ENCODE measurements around the gene TET1. TPM values are rescaled to one million over a fixed set of nuclear protein-coding genes. Genes with fewer than 3 reads are reported as not detected.
"Not testable (repeated sequence)": the region's sequence is repeated elsewhere in the genome, so short reads cannot be mapped to it uniquely, and the experiment has no call there.

Gene TET1
- total and polyA plus RNA-seq, 4 donors = 0.06 to 2.1 (median 0.75) TPM

GRCh38 chr10:68603766-68604165 lies 43.6 kb downstream of the TET1 start (continued):
- no peak for TF ChIP-seq REST (IDR thresholded peaks at IDR 0.05)
- no peak for TF ChIP-seq JUND (IDR thresholded peaks at IDR 0.05)
- TF ChIP-seq FOXA1 (IDR thresholded peaks at IDR 0.05) = no peak

DNA sequence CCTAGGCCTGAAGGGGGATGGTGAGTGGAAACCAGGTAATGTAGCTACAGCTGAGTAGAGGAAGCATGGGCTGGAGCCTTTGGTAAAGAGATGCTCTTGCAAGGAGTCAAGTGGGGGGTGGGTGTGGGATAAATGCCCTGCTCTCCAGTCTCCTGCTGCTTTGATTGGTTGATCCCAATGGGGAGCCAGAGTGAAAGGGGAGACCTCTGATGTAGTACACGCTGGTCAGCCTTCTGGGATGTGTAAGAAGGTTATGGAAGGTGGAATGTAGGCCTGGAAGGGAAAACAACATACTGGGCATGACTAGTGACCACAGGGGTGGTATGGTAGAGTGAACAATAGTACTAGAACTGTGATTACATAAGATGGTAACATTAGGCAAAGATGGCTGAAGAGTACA lies 44.3 kb downstream of the TET1 start:
- Histone ChIP-seq H3K9me3 (ENCODE audit: control insufficient read depth in 4 of 4, low read length in 3 of 4) (no peaks in the 10 kb centered on the region), H3K27me3 (ENCODE audit: control insufficient read depth in 4 of 4, insufficient read depth in 4 of 4, low read length in 3 of 4) (no peaks in the 10 kb centered on the region), H3K4me1 (ENCODE audit: control insufficient read depth in 4 of 4, insufficient read depth in 4 of 4, low read length in 3 of 4) (peaks cover 2 to 17% (median 8%) of the 10 kb centered on the region in 4 donors), H3K4me3 (ENCODE audit: low read depth in 1 of 3, low read length in 3 of 3) (no peak overlapping the region), H3K27ac (ENCODE audit: low read depth in 1 of 2, low read length in 2 of 2) (no peak overlapping the region), H3K36me3 (ENCODE audit: control insufficient read depth in 4 of 4, insufficient read depth in 3 of 4, low read depth in 1 of 4, low read length in 3 of 4) (no peaks in the 10 kb centered on the region), H3K9ac (ENCODE audit: low read depth in 1 of 2, low read length in 2 of 2) (no peak overlapping the region)
- no peak for DNase-seq (ENCODE audit: low spot score)
- no peak for TF ChIP-seq FOXA2 (IDR thresholded peaks at IDR 0.05)
- WGBS = 98% methylated on average over 1 of the region's 1 CpG

GRCh38 chr10:68606918-68607317 lies 46.8 kb downstream of the TET1 start:
- Histone ChIP-seq H3K4me3 (ENCODE audit: low read depth in 1 of 3, low read length in 3 of 3) (no peak overlapping the region), H3K27ac (ENCODE audit: low read depth in 1 of 2, low read length in 2 of 2) (no peak overlapping the region), H3K36me3 (ENCODE audit: control insufficient read depth in 4 of 4, insufficient read depth in 3 of 4, low read depth in 1 of 4, low read length in 3 of 4) (no peaks in the 10 kb centered on the region), H3K4me1 (ENCODE audit: control insufficient read depth in 4 of 4, insufficient read depth in 4 of 4, low read length in 3 of 4) (no peaks in the 10 kb centered on the region), H3K27me3 (ENCODE audit: control insufficient read depth in 4 of 4, insufficient read depth in 4 of 4, low read length in 3 of 4) (no peaks in the 10 kb centered on the region), H3K9me3 (ENCODE audit: control insufficient read depth in 4 of 4, low read length in 3 of 4) (no peaks in the 10 kb centered on the region), H3K9ac (ENCODE audit: low read depth in 1 of 2, low read length in 2 of 2) (no peak overlapping the region)
- WGBS = 84% methylated on average over 5 of the region's 5 CpGs
- no peak for DNase-seq (ENCODE audit: low spot score)
- TF ChIP-seq HNF4A (conservative IDR thresholded peaks at IDR 0.05) = no peak
- TF ChIP-seq SP1 (IDR thresholded peaks at IDR 0.05) = no peak
- TF ChIP-seq JUND (IDR thresholded peaks at IDR 0.05) = no peak
- no peak for TF ChIP-seq NR2F2 (IDR thresholded peaks at IDR 0.05)
- TF ChIP-seq REST (IDR thresholded peaks at IDR 0.05) = no peak
- no peak for TF ChIP-seq GABPA (IDR thresholded peaks at IDR 0.05 in 1 of 2, conservative IDR thresholded peaks at IDR 0.05 in 1 of 2)
- TF ChIP-seq, protein P1, sequence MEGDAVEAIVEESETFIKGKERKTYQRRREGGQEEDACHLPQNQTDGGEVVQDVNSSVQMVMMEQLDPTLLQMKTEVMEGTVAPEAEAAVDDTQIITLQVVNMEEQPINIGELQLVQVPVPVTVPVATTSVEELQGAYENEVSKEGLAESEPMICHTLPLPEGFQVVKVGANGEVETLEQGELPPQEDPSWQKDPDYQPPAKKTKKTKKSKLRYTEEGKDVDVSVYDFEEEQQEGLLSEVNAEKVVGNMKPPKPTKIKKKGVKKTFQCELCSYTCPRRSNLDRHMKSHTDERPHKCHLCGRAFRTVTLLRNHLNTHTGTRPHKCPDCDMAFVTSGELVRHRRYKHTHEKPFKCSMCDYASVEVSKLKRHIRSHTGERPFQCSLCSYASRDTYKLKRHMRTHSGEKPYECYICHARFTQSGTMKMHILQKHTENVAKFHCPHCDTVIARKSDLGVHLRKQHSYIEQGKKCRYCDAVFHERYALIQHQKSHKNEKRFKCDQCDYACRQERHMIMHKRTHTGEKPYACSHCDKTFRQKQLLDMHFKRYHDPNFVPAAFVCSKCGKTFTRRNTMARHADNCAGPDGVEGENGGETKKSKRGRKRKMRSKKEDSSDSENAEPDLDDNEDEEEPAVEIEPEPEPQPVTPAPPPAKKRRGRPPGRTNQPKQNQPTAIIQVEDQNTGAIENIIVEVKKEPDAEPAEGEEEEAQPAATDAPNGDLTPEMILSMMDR (IDR thresholded peaks at IDR 0.05; ENCODE audit: low read depth, low read length, missing input control) = no peak
- TF ChIP-seq RXRA (IDR thresholded peaks at IDR 0.05) = no peak
- TF ChIP-seq, protein P2, sequence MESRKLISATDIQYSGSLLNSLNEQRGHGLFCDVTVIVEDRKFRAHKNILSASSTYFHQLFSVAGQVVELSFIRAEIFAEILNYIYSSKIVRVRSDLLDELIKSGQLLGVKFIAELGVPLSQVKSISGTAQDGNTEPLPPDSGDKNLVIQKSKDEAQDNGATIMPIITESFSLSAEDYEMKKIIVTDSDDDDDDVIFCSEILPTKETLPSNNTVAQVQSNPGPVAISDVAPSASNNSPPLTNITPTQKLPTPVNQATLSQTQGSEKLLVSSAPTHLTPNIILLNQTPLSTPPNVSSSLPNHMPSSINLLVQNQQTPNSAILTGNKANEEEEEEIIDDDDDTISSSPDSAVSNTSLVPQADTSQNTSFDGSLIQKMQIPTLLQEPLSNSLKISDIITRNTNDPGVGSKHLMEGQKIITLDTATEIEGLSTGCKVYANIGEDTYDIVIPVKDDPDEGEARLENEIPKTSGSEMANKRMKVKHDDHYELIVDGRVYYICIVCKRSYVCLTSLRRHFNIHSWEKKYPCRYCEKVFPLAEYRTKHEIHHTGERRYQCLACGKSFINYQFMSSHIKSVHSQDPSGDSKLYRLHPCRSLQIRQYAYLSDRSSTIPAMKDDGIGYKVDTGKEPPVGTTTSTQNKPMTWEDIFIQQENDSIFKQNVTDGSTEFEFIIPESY (IDR thresholded peaks at IDR 0.05) = no peak
- no peak for TF ChIP-seq EGR1 (IDR thresholded peaks at IDR 0.05; ENCODE audit: low read depth in 2 of 2)
- no peak for TF ChIP-seq TAF1 (conservative IDR thresholded peaks at IDR 0.05)

DNA sequence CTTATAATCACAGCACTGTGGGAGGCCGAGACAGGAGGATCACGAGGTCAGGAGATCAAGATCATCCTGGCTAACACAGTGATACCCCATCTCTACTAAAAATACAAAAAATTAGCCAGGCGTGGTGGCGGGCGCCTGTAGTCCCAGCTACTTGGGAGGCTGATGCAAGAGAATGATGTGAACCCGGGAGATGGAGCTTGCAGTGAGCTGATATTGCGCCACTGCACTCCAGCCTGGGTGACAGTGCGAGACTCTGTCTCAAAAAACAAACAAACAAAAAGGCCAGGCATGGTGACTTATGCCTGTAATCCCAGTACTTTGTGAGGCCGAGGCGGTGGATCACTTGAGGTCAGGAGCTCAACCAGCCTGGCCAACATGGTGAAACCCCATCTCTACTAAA lies 49.9 kb downstream of the TET1 start:
- not testable (repeated sequence) for H3K9ac ChIP-seq (ENCODE audit: low read depth in 1 of 2, low read length in 2 of 2); H3K4me1 ChIP-seq (ENCODE audit: control insufficient read depth in 4 of 4, insufficient read depth in 4 of 4, low read length in 3 of 4); H3K27me3 ChIP-seq (ENCODE audit: control insufficient read depth in 4 of 4, insufficient read depth in 4 of 4, low read length in 3 of 4); H3K27ac ChIP-seq (ENCODE audit: low read depth in 1 of 2, low read length in 2 of 2); H3K36me3 ChIP-seq (ENCODE audit: control insufficient read depth in 4 of 4, insufficient read depth in 3 of 4, low read depth in 1 of 4, low read length in 3 of 4); H3K9me3 ChIP-seq (ENCODE audit: control insufficient read depth in 4 of 4, low read length in 3 of 4); H3K4me3 ChIP-seq (ENCODE audit: low read depth in 1 of 3, low read length in 3 of 3); DNase-seq (ENCODE audit: low spot score)
- WGBS = 87% methylated on average over 10 of the region's 10 CpGs
